Psoas muscle (tissue), 8 donors: ENCODE data around the gene SHISAL1. TPM values are rescaled to one million over a fixed set of nuclear protein-coding genes. Genes with fewer than 3 reads are reported as not detected.

ENCODE experiments used
- ATAC-seq, 4 donors: fragments of 200-7000 bp; cut with Tn5 transposase; one replicate each; pipeline ENCODE4 v1.9.1; 2020; ENCODE audit warnings: moderate library complexity in 3 of 4, mild to moderate bottlenecking in 2 of 4
- DNase-seq, 2 donors: peaks; one replicate each; pipeline ENCODE4 v3.0.0-alpha.2; 2020
- H3K27ac ChIP-seq: fragments of 200-600 bp; one replicate; pipeline ENCODE4 v1.8.0; 2022
- H3K27me3 ChIP-seq, 3 donors: fragments of 200-600 bp in 1 of 3; one replicate each; pipeline versions ENCODE4 v1.6.1 to v1.8.0; 2013 to 2022; ENCODE audit warnings: low read length in 2 of 3, mild to moderate bottlenecking in 2 of 3, moderate library complexity in 1 of 3; ENCODE audit not compliant: insufficient read depth in 3 of 3
- H3K36me3 ChIP-seq, 2 donors: fragments of 200-600 bp in 1 of 2; one replicate each; pipeline versions ENCODE4 v1.6.1 to v1.8.0; 2013 to 2022; ENCODE audit warnings: low read depth in 1 of 2, mild to moderate bottlenecking in 1 of 2, moderate library complexity in 1 of 2; ENCODE audit not compliant: insufficient read depth in 1 of 2
- H3K4me1 ChIP-seq: fragments of 200-600 bp; one replicate; pipeline ENCODE4 v1.8.0; 2022
- H3K4me3 ChIP-seq: fragments of 200-600 bp; one replicate; pipeline ENCODE4 v1.8.0; 2022; ENCODE audit warnings: mild to moderate bottlenecking
- H3K9me3 ChIP-seq: fragments of 200-600 bp; one replicate; pipeline ENCODE4 v1.8.0; 2022
- WGBS, 3 donors: extraction: QIAGEN DNeasy Blood & Tissue Kit; methylation state at CpG; one replicate each; pipeline versions ENCODE4 v1.1.6 to v1.1.7; 2013; 5-methylcytosine and 5-hydroxymethylcytosine counted together
- intact Hi-C, 2 donors: fragments of 100-400 bp; cut with DNase I; formaldehyde crosslinking; loops; one replicate each; pipeline versions ENCODE4 v1.11.0 to v1.14.2; 2022
- polyA plus RNA-seq, 3 donors: library from polyadenylated mRNA; stranded (reverse); fragments of 200-250 nt; gene quantifications; one replicate each; pipeline ENCODE4 v1.2.3, GENCODE V29; 2013
- total RNA-seq, 4 donors: library from RNA; stranded (reverse); fragmentation: NEBNext Ultra II Directional in 2 of 4; extraction: Animal tissue kit (Norgen Biotek cat#: 25700) in 2 of 4; gene quantifications; one replicate each; pipeline versions ENCODE4 v1.2.1 to v1.2.4, GENCODE V29; 2021 to 2023
- TF ChIP-seq, protein P1 (sequence below): fragments of 200-600 bp; IDR thresholded peaks from one replicate; pipeline ENCODE4 v1.8.0; 2022; ENCODE audit warnings: antibody characterized with exemption
- donor health status: healthy with polysubstance abuse.
- donor health status: DM: no; HTN: no; CAD: no; lungs with moderate emphysema.
- donor health status: Bipolar disorder and iron deficiency.
- donor health status: healthy.
- donor health status: DM: yes; HTN: yes; CAD: no.
- donor health status: DM: no; HTN: no; CAD: no.
- donor health status: DM: no; HTN: no; CAD: no.
- donor health status: DM: yes; HTN: yes; CAD: no.

The SHISAL1 gene
- total and polyA plus RNA-seq, 7 donors: 0.01 to 0.24 (median 0.06) TPM; not detected in 1

DNA sequence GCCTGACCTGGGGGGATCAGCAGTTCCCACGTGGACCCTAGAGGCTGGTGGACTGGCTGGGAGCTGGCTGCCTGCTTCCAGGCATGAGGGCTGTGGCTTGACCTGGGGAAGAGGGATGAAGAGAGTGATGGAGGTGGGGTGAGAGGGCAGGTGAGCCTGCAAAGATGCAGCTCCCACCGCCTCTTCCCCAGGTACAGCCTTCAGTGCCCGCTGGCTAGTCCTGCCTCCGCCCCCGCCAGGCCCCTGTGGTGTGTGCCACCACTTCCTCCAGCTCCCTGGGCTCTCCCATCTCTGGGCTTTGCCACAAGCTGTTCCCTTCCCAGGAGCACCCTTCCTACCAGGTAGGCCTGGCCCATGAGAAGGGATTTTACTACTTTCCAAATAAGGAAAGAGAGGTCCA, 112.9 kb downstream of the SHISAL1 start:
- Histone ChIP-seq H3K27me3 (peaks cover 0 to 20% (median 3%) of the 10 kb centered on the region in 3 donors), H3K4me3 (no peak overlapping the region), H3K4me1 (no peaks in the 10 kb centered on the region), H3K9me3 (no peaks in the 10 kb centered on the region), H3K36me3 (no peaks in the 10 kb centered on the region), H3K27ac (no peak overlapping the region)
- ATAC-seq (no peak), DNase-seq (no peak)
- intact Hi-C loops: loop anchor here in 1 of 2 donors (5.0 kb wide), 1 partner anchor 48 kb away; no protein-coding TSS in a partner anchor
- TF ChIP-seq, protein P1, sequence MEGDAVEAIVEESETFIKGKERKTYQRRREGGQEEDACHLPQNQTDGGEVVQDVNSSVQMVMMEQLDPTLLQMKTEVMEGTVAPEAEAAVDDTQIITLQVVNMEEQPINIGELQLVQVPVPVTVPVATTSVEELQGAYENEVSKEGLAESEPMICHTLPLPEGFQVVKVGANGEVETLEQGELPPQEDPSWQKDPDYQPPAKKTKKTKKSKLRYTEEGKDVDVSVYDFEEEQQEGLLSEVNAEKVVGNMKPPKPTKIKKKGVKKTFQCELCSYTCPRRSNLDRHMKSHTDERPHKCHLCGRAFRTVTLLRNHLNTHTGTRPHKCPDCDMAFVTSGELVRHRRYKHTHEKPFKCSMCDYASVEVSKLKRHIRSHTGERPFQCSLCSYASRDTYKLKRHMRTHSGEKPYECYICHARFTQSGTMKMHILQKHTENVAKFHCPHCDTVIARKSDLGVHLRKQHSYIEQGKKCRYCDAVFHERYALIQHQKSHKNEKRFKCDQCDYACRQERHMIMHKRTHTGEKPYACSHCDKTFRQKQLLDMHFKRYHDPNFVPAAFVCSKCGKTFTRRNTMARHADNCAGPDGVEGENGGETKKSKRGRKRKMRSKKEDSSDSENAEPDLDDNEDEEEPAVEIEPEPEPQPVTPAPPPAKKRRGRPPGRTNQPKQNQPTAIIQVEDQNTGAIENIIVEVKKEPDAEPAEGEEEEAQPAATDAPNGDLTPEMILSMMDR: no peak
- WGBS, 3 donors: 75 to 96% (median 87%) methylated on average over 2 to 5 of the region's 5 CpGs

DNA sequence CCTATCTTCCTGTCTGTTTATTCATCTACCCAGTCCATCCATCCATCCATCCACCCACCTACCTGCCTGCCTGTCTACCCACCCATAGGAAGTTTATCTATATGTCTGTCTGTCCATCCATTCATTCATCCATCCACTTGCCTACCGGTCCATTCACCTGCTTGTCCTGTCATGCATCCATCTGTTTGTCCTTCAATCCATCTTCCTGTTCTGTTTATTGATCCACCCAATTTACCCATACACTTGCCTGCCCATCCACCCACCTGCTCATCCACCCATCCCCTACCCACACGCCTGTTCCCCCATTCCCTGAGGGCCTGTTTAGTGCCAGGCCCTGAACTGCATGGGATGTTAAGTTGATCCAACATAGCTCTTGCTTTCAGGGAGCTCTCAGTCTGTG, 113.6 kb downstream of the SHISAL1 start:
- TF ChIP-seq, protein P1: no peak
- Histone ChIP-seq H3K27ac (no peak overlapping the region), H3K27me3 (peaks cover 0 to 20% (median 3%) of the 10 kb centered on the region in 3 donors), H3K36me3 (no peaks in the 10 kb centered on the region), H3K4me1 (no peaks in the 10 kb centered on the region), H3K9me3 (no peaks in the 10 kb centered on the region), H3K4me3 (no peak overlapping the region)
- 66 to 89% (median 81%) methylated on average over 2 of the region's 2 CpGs for WGBS, 3 donors
- intact Hi-C loops: no loop called here
- DNase-seq (no peak), ATAC-seq (no peak)

DNA sequence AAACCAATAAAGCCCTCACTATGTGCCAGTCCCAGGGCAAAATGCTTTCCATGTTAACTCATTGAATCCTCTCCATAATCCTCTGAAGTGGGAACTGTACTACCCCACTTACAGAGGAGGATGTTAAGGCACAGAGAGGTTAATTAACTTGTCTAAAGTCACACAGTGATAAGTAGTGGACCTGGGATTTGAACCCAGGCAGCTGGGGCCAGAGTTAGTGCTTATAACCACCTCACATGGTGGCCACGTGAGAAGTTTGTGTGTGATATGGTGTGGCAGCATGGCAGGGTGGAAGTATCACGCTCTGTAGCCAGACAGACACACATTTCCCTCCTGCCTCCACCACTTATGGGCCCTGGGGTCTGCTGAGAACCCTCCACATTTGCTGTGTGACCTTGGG, 115.5 kb downstream of the SHISAL1 start:
- intact Hi-C loops: no loop called here
- whole genome bisulfite sequencing, 3 donors: 81 to 88% (median 82%) methylated on average over 2 of the region's 2 CpGs
- ATAC-seq (no peak), DNase-seq (no peak)
- Histone ChIP-seq H3K27ac (no peak overlapping the region), H3K27me3 (peaks cover 0 to 17% (median 5%) of the 10 kb centered on the region in 3 donors), H3K9me3 (no peaks in the 10 kb centered on the region), H3K4me1 (no peaks in the 10 kb centered on the region), H3K36me3 (no peaks in the 10 kb centered on the region), H3K4me3 (no peak overlapping the region)
- TF ChIP-seq, protein P1: no peak

DNA sequence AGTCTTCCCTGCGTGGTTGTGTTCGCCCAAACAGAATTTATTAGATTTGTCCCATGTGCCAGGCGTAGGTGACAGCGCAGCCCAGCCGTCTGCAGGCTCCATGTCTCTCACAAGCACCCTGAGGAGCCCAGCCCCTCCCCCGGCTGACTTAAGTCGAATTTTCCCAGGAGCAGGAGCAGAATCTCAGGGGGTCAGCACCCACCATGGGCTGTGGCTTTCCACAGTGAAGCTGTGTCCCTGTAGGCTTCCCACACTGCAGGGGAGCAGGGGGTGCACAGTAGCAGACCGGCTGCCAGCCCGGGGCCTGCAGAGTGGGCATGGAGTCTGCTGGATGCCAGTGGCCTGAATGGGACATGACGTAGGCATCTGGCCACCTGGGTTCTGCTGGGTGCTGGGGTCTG, 116.0 kb downstream of the SHISAL1 start:
- TF ChIP-seq, protein P1: no peak
- no peaks in the 10 kb centered on the region for H3K4me1 ChIP-seq
- H3K36me3 ChIP-seq: no peaks in the 10 kb centered on the region
- intact Hi-C loops: no loop called here
- no peak for ATAC-seq
- H3K9me3 ChIP-seq: no peaks in the 10 kb centered on the region
- WGBS, 3 donors: 62 to 75% (median 70%) methylated on average over 10 of the region's 10 CpGs
- no peak for DNase-seq
- H3K4me3 ChIP-seq: no peak overlapping the region
- no peak overlapping the region for H3K27ac ChIP-seq
- H3K27me3 ChIP-seq: peaks cover 0 to 12% (median 6%) of the 10 kb centered on the region in 3 donors

DNA sequence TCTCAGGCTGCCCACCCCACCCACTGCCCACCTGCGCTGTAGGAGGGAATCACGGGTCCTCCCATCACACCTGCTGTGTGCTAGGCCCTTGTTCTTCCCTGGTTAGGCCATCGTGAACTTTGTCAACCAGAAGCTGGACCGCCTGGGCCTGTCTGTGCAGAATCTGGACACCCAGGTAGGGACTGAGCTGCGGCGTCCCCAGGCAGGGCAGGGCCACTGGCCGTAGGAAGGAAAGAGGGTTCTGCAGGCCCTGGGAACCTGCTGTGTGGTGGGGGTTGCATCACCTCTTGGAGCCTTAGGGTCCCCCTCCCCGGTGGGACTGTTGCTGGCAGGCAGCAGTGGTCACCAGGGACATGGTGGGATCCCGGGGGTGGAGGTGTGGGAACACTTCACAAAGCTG, 116.5 kb downstream of the SHISAL1 start:
- WGBS, 3 donors: 53 to 70% (median 68%) methylated on average over 9 of the region's 9 CpGs
- no peak for DNase-seq
- H3K9me3 ChIP-seq: no peaks in the 10 kb centered on the region
- TF ChIP-seq, protein P1: no peak
- intact Hi-C loops: no loop called here
- H3K4me1 ChIP-seq: no peaks in the 10 kb centered on the region
- ATAC-seq: no peak
- no peak overlapping the region for H3K27ac ChIP-seq
- no peak overlapping the region for H3K4me3 ChIP-seq
- no peaks in the 10 kb centered on the region for H3K36me3 ChIP-seq
- peaks cover 0 to 11% (median 7%) of the 10 kb centered on the region in 3 donors for H3K27me3 ChIP-seq
